Fibroblast of the aortic adventitia (primary cell): ENCODE measurements around the gene TMEM239. TPM values are rescaled to one million over a fixed set of nuclear protein-coding genes. Genes with fewer than 3 reads are reported as not detected.

Experiments used
- DNase-seq: peaks from one replicate; pipeline ENCODE4 v3.0.0-alpha.2; 2010; ENCODE audit warnings: low read depth
- H3K4me3 ChIP-seq: 2 replicates; pipeline ENCODE4 v1.5.1; 2011; ENCODE audit warnings: low read depth, mild to moderate bottlenecking, control low read depth, low read length, moderate library complexity
- CTCF ChIP-seq: IDR thresholded peaks from 2 replicates; pipeline ENCODE4 v1.5.1; 2011; ENCODE audit warnings: mild to moderate bottlenecking, low read length, control low read depth, inconsistent platforms; ENCODE audit not compliant: insufficient read depth
- total RNA-seq: library from RNA; depleted of rRNA; stranded (reverse); fragments of >200 nt; gene quantifications from 2 replicates; pipeline ENCODE4 v1.2.3, GENCODE V29; 2012; ENCODE audit warnings: low replicate concordance

The TMEM239 gene
- total RNA-seq, 1 donor = 0.09 TPM

GRCh38 chr20:2849529-2849928 is 33.4 kb downstream of the TMEM239 start:
- DNase-seq = no peak
- no peak for TF ChIP-seq CTCF

GRCh38 chr20:2851086-2851485 is 34.9 kb downstream of the TMEM239 start:
- TF ChIP-seq CTCF = no peak
- no peak for DNase-seq
- no peak overlapping the region for H3K4me3 ChIP-seq

More at GRCh38 chr20:2849529-2849928, 33.4 kb downstream of the TMEM239 start:
- H3K4me3 ChIP-seq = no peak overlapping the region

- no peak overlapping the region for H3K4me3 ChIP-seq
- no peak for TF ChIP-seq CTCF
- DNase-seq = peak; percentile 20
These were observed 42.4 kb downstream of the TMEM239 start for GRCh38 chr20:2858591-2858990.

GRCh38 chr20:2859330-2860121 is 43.4 kb downstream of the TMEM239 start:
- no peak overlapping the region for H3K4me3 ChIP-seq
- peak; percentile 2 for TF ChIP-seq CTCF
- peak; percentile 92 for DNase-seq

- H3K4me3 ChIP-seq = no peak overlapping the region
- no peak for DNase-seq
- TF ChIP-seq CTCF = no peak
These were observed 48.5 kb downstream of the TMEM239 start for GRCh38 chr20:2864626-2865025.

GRCh38 chr20:2865101-2865500 is 48.9 kb downstream of the TMEM239 start:
- DNase-seq = no peak
- H3K4me3 ChIP-seq = no peak overlapping the region
- no peak for TF ChIP-seq CTCF
